Endothelial cell (in vitro differentiated cells): Measurements from ENCODE around the gene FXYD7. TPM values are rescaled to one million over a fixed set of nuclear protein-coding genes. Genes with fewer than 3 reads are reported as not detected.

Experiments
- DNase-seq: peaks from one replicate; pipeline ENCODE4 v3.0.0; 2021; ENCODE audit warnings: low spot score
- H3K27ac Mint-ChIP-seq: one replicate; pipeline ENCODE4 v1.8.0; 2021; ENCODE audit warnings: mixed read lengths, inconsistent platforms; ENCODE audit not compliant: unreplicated experiment
- H3K27me3 Mint-ChIP-seq: one replicate; pipeline ENCODE4 v1.8.0; 2021; ENCODE audit warnings: mild to moderate bottlenecking, moderate library complexity, mixed read lengths, inconsistent platforms; ENCODE audit not compliant: unreplicated experiment
- H3K36me3 Mint-ChIP-seq: one replicate; pipeline ENCODE4 v1.8.0; 2021; ENCODE audit warnings: mild to moderate bottlenecking, low read depth, mixed read lengths, inconsistent platforms; ENCODE audit not compliant: unreplicated experiment
- H3K4me1 Mint-ChIP-seq: one replicate; pipeline ENCODE4 v1.8.0; 2021; ENCODE audit warnings: mild to moderate bottlenecking, mixed read lengths, inconsistent platforms; ENCODE audit not compliant: unreplicated experiment
- H3K4me3 Mint-ChIP-seq: one replicate; pipeline ENCODE4 v1.8.0; 2021; ENCODE audit warnings: mild to moderate bottlenecking, mixed read lengths, inconsistent platforms; ENCODE audit not compliant: unreplicated experiment
- H3K9me3 Mint-ChIP-seq: one replicate; pipeline ENCODE4 v1.8.0; 2021; ENCODE audit warnings: mixed read lengths, inconsistent platforms; ENCODE audit not compliant: unreplicated experiment
- total RNA-seq: library from RNA; stranded (reverse); fragmentation: NEBNext Ultra II Directional; extraction: Animal tissue kit (Norgen Biotek cat#: 25700); gene quantifications from one replicate; pipeline ENCODE4 v1.2.1, GENCODE V29; 2021; ENCODE audit not compliant: unreplicated experiment
- TF ChIP-seq, protein P1 (sequence below): fragments of 200-600 bp; sonication (generic); IDR thresholded peaks from one replicate; pipeline ENCODE4 v1.5.0; 2021; ENCODE audit warnings: antibody characterized with exemption; ENCODE audit not compliant: unreplicated experiment

FXYD7 gene
- total RNA-seq, 1 donor from 2014 or later: 0.67 TPM

DNA sequence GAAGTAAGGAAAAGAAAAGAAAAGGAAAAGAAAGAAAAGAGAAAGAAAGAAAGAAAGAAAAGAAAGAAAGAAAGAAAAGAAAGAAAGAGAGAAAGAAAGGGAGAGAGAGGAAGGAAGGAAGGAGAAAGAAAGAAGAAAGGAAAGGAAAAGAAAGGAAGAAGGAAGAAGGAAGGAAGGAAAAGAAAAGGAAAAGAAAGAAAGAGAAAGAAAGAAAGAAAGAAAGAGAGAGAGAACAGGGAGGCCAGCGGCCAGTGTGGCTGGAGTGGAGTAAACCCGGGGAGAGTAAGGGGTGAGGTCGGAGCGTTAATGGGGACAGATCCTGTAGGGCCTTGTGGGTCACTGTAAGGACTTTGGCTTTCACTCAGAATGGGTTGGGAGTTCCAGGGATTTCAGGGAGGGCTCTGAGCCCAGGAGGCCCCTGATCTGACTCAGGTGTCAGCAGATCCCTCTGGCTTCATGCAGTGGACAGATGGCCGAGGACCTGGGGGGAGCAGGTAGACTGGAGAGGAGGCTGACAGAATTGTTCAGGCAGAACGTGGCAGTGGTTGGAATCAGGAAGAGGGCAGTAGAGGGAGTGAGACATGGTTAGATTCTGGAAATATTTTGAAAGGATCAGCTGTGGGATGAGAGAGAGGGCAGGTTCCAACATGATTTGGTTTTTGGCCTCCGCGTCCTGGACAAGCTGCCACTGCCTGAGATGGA lies 47.2 kb upstream of the FXYD7 start:
- Mint-ChIP-seq H3K27ac (no peak overlapping the region), H3K36me3 (no peaks in the 10 kb centered on the region), H3K9me3 (no peaks in the 10 kb centered on the region), H3K4me1 (no peaks in the 10 kb centered on the region), H3K27me3 (peaks cover 10% of the 10 kb centered on the region), H3K4me3 (no peak overlapping the region)
- TF ChIP-seq, protein P1, sequence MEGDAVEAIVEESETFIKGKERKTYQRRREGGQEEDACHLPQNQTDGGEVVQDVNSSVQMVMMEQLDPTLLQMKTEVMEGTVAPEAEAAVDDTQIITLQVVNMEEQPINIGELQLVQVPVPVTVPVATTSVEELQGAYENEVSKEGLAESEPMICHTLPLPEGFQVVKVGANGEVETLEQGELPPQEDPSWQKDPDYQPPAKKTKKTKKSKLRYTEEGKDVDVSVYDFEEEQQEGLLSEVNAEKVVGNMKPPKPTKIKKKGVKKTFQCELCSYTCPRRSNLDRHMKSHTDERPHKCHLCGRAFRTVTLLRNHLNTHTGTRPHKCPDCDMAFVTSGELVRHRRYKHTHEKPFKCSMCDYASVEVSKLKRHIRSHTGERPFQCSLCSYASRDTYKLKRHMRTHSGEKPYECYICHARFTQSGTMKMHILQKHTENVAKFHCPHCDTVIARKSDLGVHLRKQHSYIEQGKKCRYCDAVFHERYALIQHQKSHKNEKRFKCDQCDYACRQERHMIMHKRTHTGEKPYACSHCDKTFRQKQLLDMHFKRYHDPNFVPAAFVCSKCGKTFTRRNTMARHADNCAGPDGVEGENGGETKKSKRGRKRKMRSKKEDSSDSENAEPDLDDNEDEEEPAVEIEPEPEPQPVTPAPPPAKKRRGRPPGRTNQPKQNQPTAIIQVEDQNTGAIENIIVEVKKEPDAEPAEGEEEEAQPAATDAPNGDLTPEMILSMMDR: no peak
- DNase-seq: no peak

DNA sequence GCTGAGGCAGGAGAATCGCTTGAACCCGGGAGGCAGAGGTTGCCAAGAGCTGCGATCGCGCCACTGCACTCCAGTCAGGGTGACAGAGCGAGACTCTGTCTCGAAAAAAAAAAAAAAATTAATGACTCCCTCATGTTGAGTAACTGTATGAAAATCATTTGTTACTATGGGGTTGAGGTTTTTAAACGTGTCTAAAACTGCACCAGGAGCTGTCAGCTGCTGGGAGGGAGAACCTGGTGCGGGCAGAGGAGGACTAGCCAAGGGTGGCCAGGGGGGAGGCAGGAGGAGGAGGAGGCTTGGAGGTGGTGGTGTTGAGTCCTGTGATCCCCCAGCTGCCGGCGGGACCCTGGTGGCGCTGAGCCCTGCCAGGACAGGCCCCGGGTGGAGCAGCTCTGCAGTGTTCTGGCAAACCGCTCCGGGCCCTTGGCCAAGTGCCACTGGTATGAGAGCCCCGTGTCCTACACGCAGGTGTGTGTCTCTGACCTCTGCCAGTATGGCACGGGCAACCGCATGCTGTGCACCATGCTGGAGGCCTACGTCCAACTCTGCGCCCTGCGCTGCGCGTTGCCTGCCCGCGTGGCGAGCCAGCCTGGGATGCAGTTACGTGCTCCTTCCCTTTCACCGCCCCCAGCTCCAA lies 44.5 kb upstream of the FXYD7 start:
- Mint-ChIP-seq H3K4me1 (no peaks in the 10 kb centered on the region), H3K4me3 (no peak overlapping the region), H3K27ac (no peak overlapping the region), H3K9me3 (no peaks in the 10 kb centered on the region), H3K36me3 (no peaks in the 10 kb centered on the region), H3K27me3 (peaks cover 11% of the 10 kb centered on the region)
- DNase-seq: no peak
- TF ChIP-seq, protein P1: no peak

DNA sequence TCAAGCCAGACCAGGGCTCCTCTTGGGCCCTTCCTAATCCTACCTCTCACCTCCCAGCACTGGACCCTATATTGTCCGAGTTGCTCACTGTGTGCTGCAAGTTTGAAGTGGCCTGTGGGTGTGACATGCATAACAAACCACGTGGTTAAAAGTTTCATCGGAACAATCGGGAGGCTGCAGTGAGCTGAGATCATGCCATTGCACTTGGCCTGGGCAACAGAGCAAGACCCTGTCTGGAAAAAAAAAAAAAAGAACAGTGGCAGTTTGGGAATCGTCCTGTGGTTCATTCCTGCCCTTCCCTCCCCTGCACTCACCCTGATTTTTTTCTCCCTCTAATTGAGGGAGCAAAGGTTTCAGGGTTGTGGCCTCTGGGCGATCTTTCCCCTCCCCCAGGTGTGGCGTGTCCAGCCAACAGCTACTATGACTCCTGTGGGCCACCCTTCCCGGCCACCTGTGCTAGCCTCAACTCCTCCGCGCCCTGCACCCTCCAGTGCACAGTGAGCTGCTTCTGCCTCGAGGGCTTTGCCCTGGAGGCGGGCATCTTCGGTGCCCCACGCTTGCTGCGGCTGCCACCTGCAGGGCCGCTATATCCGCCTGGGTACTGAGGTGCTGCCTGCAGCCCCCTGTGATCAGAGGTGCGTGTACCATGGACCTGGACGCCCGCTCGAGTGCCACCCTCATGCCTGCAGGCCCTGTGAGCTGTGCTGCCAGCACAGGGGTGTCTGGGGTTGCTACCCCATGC lies 43.7 kb upstream of the FXYD7 start:
- no peak overlapping the region for H3K4me3 Mint-ChIP-seq

DNA sequence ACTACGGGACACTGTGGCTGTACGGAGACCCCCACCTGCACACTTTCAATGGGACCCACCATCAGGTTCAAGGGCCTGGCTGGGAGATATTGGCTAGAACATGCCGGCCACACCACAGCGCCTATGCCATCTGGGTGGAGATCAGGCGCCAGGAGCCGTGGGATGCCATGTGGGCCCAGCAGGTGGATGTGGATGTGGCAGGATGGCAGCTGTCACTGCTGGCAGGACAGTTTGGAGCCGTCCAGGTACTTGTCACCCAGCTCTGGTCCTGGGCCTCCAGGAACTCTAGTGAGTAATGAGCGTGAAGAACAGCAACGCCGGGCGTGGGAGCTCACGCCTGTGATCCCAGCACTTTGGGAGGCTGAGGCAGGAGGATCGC lies 43.2 kb upstream of the FXYD7 start:
- no peak overlapping the region for H3K4me3 Mint-ChIP-seq
- no peaks in the 10 kb centered on the region for H3K4me1 Mint-ChIP-seq
- peaks cover 14% of the 10 kb centered on the region for H3K27me3 Mint-ChIP-seq
- H3K36me3 Mint-ChIP-seq: no peaks in the 10 kb centered on the region
- DNase-seq: no peak
- TF ChIP-seq, protein P1: no peak
- no peak overlapping the region for H3K27ac Mint-ChIP-seq
- no peaks in the 10 kb centered on the region for H3K9me3 Mint-ChIP-seq

More for the DNA sequence above, 43.7 kb upstream of the FXYD7 start:
- TF ChIP-seq, protein P1: no peak
- no peaks in the 10 kb centered on the region for H3K36me3 Mint-ChIP-seq
- no peak overlapping the region for H3K27ac Mint-ChIP-seq
- no peaks in the 10 kb centered on the region for H3K9me3 Mint-ChIP-seq
- H3K4me1 Mint-ChIP-seq: no peaks in the 10 kb centered on the region
- peaks cover 16% of the 10 kb centered on the region for H3K27me3 Mint-ChIP-seq
- no peak for DNase-seq
